Measurements from ENCODE around the gene EIPR1.

EIPR1 gene

DNA sequence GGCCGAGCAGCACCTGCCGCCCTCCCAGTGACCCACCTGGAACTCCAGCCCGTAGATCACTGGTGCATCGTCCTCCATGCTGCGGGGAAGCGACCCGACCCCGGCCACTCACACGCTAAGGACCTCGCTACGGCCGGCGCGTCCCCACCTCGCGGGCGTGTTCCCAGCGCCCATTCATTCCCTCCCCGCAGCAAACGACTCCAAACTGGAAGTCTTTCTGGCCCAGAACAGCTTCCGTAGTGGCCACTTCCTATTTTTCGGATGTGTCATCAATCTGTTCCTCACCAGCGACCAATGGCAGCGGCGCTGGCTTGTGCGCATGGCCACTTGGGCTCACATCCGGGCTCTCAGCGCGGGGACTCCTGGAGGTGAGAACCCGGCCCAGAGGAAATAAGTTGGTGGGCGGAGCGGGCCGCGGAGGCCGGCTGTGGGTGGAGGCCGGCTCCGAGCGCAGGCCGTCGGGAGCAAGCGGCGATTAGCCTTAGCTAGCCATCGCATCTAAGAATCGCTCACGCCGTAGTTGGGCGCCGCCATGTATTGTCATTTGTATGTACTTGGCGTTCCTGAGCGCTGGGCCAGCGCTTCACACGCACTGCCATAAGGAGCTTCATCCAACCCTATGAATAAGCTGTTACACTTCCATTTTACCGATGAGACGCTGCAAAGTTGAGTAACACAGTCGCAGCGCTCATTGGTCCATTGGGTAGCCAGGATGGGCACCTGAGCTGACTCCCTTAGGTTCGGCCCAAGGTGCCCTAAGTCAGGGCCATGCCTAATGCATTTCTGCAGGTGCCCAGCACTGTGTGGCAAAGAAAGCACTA is at the start of gene EIPR1:
Gene EIPR1, minus strand, starts transcription at position 207 of the 821 bp plus-strand sequence. Its CDS starts 129 bp downstream, at position 78.
- DNase-seq (ENCODE audit: low spot score in 2 of 2) (peak; percentile 87 to 91), ATAC-seq (ENCODE audit: low read depth) (peak; percentile 81)
- Mint-ChIP-seq H3K27ac (peak within 1 kb of the TSS; percentile 95), H3K36me3 (peaks cover 3% of the 10 kb centered on the region), H3K4me3 (peak within 1 kb of the TSS; percentile 96), H3K4me1 (peaks cover 28% of the 10 kb centered on the region), H3K9me3 (no peaks in the 10 kb centered on the region), H3K27me3 (no peaks in the 10 kb centered on the region)

DNA sequence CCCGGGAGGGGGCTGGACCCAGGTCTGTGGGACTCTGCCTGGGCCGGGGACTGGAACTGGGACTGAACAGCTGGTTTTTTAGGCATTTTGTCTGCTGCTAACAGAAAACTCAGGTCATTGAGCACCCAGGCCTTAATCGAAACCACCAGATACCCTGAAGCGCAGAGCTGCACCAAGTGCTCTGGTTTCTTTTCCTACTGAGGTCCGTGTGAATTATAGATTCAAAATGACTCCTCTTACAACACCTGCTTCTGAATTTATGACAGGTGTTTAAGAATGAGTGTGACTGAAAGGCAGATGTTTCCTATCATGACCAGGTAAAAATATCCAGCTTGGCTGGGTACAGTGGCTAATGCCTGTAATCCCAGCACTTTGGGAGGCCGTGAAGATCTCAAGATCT is 49.7 kb upstream of the EIPR1 start:
- DNase-seq (ENCODE audit: low spot score in 2 of 2) (no peak), ATAC-seq (ENCODE audit: low read depth) (no peak)
- peaks cover 33% of the 10 kb centered on the region for H3K36me3 Mint-ChIP-seq
- no peaks in the 10 kb centered on the region for H3K9me3 Mint-ChIP-seq
- H3K4me1 Mint-ChIP-seq: peaks cover 6% of the 10 kb centered on the region
- no peaks in the 10 kb centered on the region for H3K27me3 Mint-ChIP-seq
- no peak overlapping the region for H3K4me3 Mint-ChIP-seq
- no peak overlapping the region for H3K27ac Mint-ChIP-seq

DNA sequence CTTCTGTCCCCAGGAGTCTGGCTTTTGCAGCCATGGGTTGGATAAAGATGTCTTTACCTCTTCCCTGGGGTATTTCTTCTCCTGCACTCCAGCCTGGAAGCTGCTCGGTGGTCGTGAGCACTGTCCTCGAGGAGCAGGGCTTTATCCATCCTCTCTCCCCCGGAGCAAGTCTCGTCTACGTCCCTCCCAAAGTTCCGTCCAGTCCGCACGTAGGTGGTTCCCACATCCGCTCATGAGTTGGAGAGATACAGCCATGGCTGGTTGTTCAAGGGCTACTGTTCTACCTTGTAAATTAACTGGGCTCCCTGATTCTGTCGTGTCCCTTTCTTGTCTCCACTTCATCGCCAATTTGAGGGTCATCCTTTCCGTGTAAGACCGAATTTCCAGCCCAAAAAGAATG is 49.0 kb upstream of the EIPR1 start:
- H3K27me3 Mint-ChIP-seq: no peaks in the 10 kb centered on the region
- peaks cover 27% of the 10 kb centered on the region for H3K36me3 Mint-ChIP-seq
- H3K4me3 Mint-ChIP-seq: no peak overlapping the region
- no peaks in the 10 kb centered on the region for H3K9me3 Mint-ChIP-seq
- peaks cover 6% of the 10 kb centered on the region for H3K4me1 Mint-ChIP-seq
- no peak for DNase-seq (ENCODE audit: low spot score in 2 of 2)
- ATAC-seq (ENCODE audit: low read depth): no peak
- no peak overlapping the region for H3K27ac Mint-ChIP-seq

- Mint-ChIP-seq H3K36me3 (peaks cover 15% of the 10 kb centered on the region), H3K4me3 (no peak overlapping the region), H3K4me1 (peaks cover 11% of the 10 kb centered on the region), H3K27me3 (no peaks in the 10 kb centered on the region), H3K27ac (peak overlapping the region; percentile 54), H3K9me3 (no peaks in the 10 kb centered on the region)
- DNase-seq (ENCODE audit: low spot score in 2 of 2) (no peak), ATAC-seq (ENCODE audit: low read depth) (no peak)
Measured at GRCh38 chr2:3424171-3424795, 46.7 kb upstream of the EIPR1 start.

- Mint-ChIP-seq H3K27me3 (no peaks in the 10 kb centered on the region), H3K36me3 (peaks cover 20% of the 10 kb centered on the region), H3K4me3 (no peak overlapping the region), H3K4me1 (peaks cover 14% of the 10 kb centered on the region), H3K27ac (peak overlapping the region; percentile 54), H3K9me3 (no peaks in the 10 kb centered on the region)
- peak; percentile 76 to 80 for DNase-seq (ENCODE audit: low spot score in 2 of 2)
- peak; percentile 71 for ATAC-seq (ENCODE audit: low read depth)
Measured at GRCh38 chr2:3423492-3424170, 46.0 kb upstream of the EIPR1 start.

GRCh38 chr2:3422161-3422779 is 44.7 kb upstream of the EIPR1 start:
- H3K27ac Mint-ChIP-seq: peak overlapping the region; percentile 50
- no peak overlapping the region for H3K4me3 Mint-ChIP-seq
- peaks cover 26% of the 10 kb centered on the region for H3K36me3 Mint-ChIP-seq
- H3K4me1 Mint-ChIP-seq: peaks cover 14% of the 10 kb centered on the region
- H3K9me3 Mint-ChIP-seq: no peaks in the 10 kb centered on the region
- no peaks in the 10 kb centered on the region for H3K27me3 Mint-ChIP-seq
- DNase-seq (ENCODE audit: low spot score in 2 of 2) (no peak), ATAC-seq (ENCODE audit: low read depth) (no peak)

- ATAC-seq (ENCODE audit: low read depth) (no peak), DNase-seq (ENCODE audit: low spot score in 2 of 2) (no peak)
- H3K9me3 Mint-ChIP-seq: no peaks in the 10 kb centered on the region
- H3K4me1 Mint-ChIP-seq: peaks cover 18% of the 10 kb centered on the region
- peaks cover 31% of the 10 kb centered on the region for H3K36me3 Mint-ChIP-seq
- H3K27me3 Mint-ChIP-seq: no peaks in the 10 kb centered on the region
- no peak overlapping the region for H3K27ac Mint-ChIP-seq
- no peak overlapping the region for H3K4me3 Mint-ChIP-seq
Measured at GRCh38 chr2:3421580-3421979, 44.0 kb upstream of the EIPR1 start.

DNA sequence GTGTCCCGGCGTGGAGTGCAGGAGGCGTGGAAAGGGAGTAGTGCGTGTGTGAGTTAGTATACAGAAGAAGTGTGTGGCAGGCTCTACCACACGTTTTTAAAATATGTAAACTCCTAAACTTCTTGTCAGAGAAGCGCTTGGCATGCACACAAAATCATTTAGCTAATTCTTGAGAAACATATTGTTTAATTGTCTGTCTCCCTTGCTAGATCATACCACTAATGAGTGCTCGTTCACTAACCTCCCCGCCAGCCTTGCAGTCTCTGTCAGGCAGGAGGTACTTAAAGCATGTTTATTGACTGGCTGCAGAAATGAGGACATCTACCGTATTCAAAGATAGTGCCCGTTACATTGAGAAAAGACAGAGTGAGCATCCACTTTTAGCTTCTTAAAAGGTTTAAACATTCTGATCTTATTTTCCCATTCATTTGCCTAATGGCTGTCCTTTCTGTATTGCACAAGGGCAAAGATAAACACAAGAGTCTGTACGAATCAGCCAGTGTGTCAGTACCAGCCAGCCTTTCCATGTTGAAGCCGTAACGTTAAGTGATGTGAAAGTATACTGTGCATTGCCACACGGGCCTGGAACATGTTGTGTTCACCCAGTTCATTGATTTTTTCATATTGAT is 43.3 kb upstream of the EIPR1 start:
- no peaks in the 10 kb centered on the region for H3K9me3 Mint-ChIP-seq
- no peak for ATAC-seq (ENCODE audit: low read depth)
- H3K4me3 Mint-ChIP-seq: no peak overlapping the region
- peaks cover 18% of the 10 kb centered on the region for H3K4me1 Mint-ChIP-seq
- DNase-seq (ENCODE audit: low spot score in 2 of 2): no peak
- H3K36me3 Mint-ChIP-seq: peaks cover 31% of the 10 kb centered on the region
- H3K27me3 Mint-ChIP-seq: no peaks in the 10 kb centered on the region
- peak overlapping the region; percentile 81 for H3K27ac Mint-ChIP-seq

GRCh38 chr2:3420076-3420768 is 42.6 kb upstream of the EIPR1 start:
- DNase-seq (ENCODE audit: low spot score in 2 of 2) (no peak), ATAC-seq (ENCODE audit: low read depth) (no peak)
- H3K4me1 Mint-ChIP-seq: peaks cover 22% of the 10 kb centered on the region
- H3K9me3 Mint-ChIP-seq: no peaks in the 10 kb centered on the region
- H3K27ac Mint-ChIP-seq: peak overlapping the region; percentile 81
- peaks cover 32% of the 10 kb centered on the region for H3K36me3 Mint-ChIP-seq
- H3K4me3 Mint-ChIP-seq: no peak overlapping the region
- no peaks in the 10 kb centered on the region for H3K27me3 Mint-ChIP-seq

- peak overlapping the region; percentile 11 for H3K27ac Mint-ChIP-seq
- H3K36me3 Mint-ChIP-seq: peaks cover 39% of the 10 kb centered on the region
- DNase-seq (ENCODE audit: low spot score in 2 of 2) (no peak), ATAC-seq (ENCODE audit: low read depth) (no peak)
- H3K4me3 Mint-ChIP-seq: no peak overlapping the region
- peaks cover 23% of the 10 kb centered on the region for H3K4me1 Mint-ChIP-seq
- no peaks in the 10 kb centered on the region for H3K27me3 Mint-ChIP-seq
- no peaks in the 10 kb centered on the region for H3K9me3 Mint-ChIP-seq
Measured at GRCh38 chr2:3418766-3419404, 41.3 kb upstream of the EIPR1 start.

GRCh38 chr2:3414133-3414860 is 36.7 kb upstream of the EIPR1 start:
- Mint-ChIP-seq H3K4me3 (no peak overlapping the region), H3K27ac (peak overlapping the region; percentile 59), H3K4me1 (peaks cover 18% of the 10 kb centered on the region), H3K27me3 (no peaks in the 10 kb centered on the region), H3K36me3 (peaks cover 35% of the 10 kb centered on the region), H3K9me3 (no peaks in the 10 kb centered on the region)
- DNase-seq (ENCODE audit: low spot score in 2 of 2) (no peak), ATAC-seq (ENCODE audit: low read depth) (no peak)

DNA sequence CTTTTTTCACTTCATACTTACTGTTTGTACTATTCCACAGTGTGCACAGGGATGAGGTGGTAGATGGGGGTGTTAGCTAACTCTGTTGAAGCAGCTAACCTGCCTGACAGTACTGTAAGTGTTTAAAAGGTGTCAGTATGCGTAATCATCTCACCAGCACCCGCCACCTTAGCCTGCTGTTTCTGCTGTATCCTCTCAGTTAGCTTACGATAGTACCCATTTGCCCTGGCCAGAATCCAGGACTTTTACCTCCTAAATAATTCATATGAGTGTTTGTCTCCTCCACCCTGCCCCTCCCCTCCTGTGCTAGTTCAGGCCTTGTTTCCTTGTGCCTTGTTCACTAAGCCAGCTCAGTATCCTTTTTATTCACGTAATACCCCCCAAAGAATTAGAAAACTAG is 36.1 kb upstream of the EIPR1 start:
- no peak overlapping the region for H3K27ac Mint-ChIP-seq
- H3K27me3 Mint-ChIP-seq: no peaks in the 10 kb centered on the region
- DNase-seq (ENCODE audit: low spot score in 2 of 2) (no peak), ATAC-seq (ENCODE audit: low read depth) (no peak)
- H3K4me3 Mint-ChIP-seq: no peak overlapping the region
- peaks cover 31% of the 10 kb centered on the region for H3K36me3 Mint-ChIP-seq
- no peaks in the 10 kb centered on the region for H3K9me3 Mint-ChIP-seq
- peaks cover 18% of the 10 kb centered on the region for H3K4me1 Mint-ChIP-seq

Measured in memory B cell (primary cell).